ENCODE measurements around the gene PDE6A.

The PDE6A gene

DNA sequence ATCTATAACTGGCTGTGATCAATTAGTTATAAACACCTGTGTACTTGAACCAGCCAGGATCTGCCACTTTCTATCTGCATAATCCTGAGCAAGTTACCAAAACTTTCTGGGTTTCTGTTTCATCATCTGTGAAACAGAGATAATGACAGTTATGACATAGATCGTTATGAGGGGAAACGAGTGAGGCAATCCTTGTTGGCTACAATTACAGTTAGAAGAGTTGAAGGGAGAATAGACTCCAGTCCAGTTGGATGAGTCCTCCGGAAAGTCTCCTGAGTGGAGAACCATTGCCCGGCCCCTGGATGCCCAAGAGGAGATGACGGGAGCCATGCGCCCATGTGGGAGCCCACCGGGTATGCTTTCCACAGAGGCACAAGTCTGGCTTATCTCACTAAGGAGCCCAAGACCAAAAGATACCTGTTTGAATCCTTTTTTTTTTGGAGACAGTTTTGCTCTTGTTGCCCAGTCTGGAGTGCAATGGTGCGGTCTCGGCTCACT is 4.5 kb downstream of the PDE6A start:
- Mint-ChIP-seq H3K36me3 (ENCODE audit: low read depth) (no peaks in the 10 kb centered on the region), H3K9me3 (no peaks in the 10 kb centered on the region), H3K27me3 (ENCODE audit: low read depth) (peaks cover 7% of the 10 kb centered on the region), H3K4me1 (peaks cover 13% of the 10 kb centered on the region), H3K4me3 (no peak overlapping the region), H3K27ac (no peak overlapping the region)
- TF ChIP-seq, protein P1, sequence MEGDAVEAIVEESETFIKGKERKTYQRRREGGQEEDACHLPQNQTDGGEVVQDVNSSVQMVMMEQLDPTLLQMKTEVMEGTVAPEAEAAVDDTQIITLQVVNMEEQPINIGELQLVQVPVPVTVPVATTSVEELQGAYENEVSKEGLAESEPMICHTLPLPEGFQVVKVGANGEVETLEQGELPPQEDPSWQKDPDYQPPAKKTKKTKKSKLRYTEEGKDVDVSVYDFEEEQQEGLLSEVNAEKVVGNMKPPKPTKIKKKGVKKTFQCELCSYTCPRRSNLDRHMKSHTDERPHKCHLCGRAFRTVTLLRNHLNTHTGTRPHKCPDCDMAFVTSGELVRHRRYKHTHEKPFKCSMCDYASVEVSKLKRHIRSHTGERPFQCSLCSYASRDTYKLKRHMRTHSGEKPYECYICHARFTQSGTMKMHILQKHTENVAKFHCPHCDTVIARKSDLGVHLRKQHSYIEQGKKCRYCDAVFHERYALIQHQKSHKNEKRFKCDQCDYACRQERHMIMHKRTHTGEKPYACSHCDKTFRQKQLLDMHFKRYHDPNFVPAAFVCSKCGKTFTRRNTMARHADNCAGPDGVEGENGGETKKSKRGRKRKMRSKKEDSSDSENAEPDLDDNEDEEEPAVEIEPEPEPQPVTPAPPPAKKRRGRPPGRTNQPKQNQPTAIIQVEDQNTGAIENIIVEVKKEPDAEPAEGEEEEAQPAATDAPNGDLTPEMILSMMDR (IDR thresholded peaks at IDR 0.05; ENCODE audit: unreplicated experiment in 3 of 3): no peak

DNA sequence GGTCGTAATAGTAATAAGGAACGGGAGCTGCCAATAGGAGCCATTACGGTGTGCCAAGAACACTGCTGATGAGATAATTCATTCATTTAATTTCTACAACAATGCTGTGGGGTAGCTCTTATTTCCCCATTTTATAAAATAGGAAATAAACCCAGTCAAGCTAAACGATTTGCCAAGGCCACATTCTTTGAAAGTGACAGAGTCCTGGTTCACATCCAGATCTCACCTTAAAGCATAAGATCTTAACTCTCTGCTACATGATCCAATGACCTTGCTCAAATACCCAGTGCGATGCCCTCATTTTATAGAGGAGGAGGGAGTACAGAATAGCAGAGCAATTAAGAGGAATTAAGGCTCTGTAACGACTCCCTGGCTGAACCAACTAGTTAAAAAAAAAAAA is 5.0 kb downstream of the PDE6A start:
- TF ChIP-seq, protein P1 (IDR thresholded peaks at IDR 0.05; ENCODE audit: unreplicated experiment in 3 of 3): no peak
- Mint-ChIP-seq H3K36me3 (ENCODE audit: low read depth) (no peaks in the 10 kb centered on the region), H3K27ac (no peak overlapping the region), H3K4me3 (no peak overlapping the region), H3K9me3 (no peaks in the 10 kb centered on the region), H3K4me1 (peaks cover 13% of the 10 kb centered on the region), H3K27me3 (ENCODE audit: low read depth) (peaks cover 12% of the 10 kb centered on the region)

DNA sequence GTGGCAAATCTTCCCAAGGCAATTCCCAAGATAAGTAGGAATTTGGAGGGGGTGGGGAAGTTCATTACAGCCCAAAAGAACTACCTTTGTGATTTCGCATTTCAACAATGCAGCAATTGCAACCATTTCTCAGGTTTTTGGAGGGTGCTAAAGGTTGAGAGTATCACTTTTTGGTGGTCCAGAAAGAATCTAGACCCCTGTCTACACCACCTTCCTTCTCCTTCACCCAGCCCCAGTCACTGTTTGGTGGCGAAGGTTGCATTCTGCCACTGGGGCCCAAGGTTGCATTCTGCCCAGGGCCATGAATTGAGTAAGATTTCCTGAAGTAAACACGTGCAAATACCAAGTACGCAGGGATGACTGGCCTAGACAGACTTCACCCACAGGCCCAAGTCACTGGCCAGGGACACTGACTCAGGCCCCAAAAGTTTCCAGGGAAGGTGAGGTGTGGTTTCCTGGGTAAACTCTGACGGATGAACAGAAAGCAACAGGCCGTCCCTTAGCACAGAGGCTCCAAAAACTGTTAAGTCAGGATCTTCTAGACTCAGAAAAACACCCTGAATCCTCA is 5.7 kb downstream of the PDE6A start:
- no peaks in the 10 kb centered on the region for H3K36me3 Mint-ChIP-seq (ENCODE audit: low read depth)
- H3K4me1 Mint-ChIP-seq: peaks cover 13% of the 10 kb centered on the region
- no peak overlapping the region for H3K27ac Mint-ChIP-seq
- H3K9me3 Mint-ChIP-seq: no peaks in the 10 kb centered on the region
- H3K4me3 Mint-ChIP-seq: no peak overlapping the region
- peaks cover 13% of the 10 kb centered on the region for H3K27me3 Mint-ChIP-seq (ENCODE audit: low read depth)
- TF ChIP-seq, protein P1 (IDR thresholded peaks at IDR 0.05; ENCODE audit: unreplicated experiment in 3 of 3): no peak

DNA sequence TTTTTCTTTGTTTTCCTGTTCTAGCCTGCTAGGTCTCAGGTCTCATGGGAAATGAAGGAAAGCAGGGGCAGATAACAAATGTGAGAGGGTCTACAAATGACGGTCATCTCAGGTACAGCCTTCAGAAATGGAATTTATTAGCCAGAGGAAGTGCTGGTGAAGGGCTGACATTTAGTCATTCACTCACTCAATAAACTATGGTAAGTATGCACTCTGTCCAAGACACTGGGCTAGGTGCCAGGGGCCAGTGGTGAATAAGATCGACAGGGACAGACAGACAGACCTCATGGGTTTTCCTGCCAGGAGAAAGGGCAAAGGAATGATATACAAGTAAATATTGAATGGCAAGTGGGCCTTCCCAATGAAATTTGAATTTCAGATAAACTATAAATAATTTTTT is 6.3 kb downstream of the PDE6A start:
- TF ChIP-seq, protein P1 (IDR thresholded peaks at IDR 0.05; ENCODE audit: unreplicated experiment in 3 of 3): no peak
- Mint-ChIP-seq H3K36me3 (ENCODE audit: low read depth) (no peaks in the 10 kb centered on the region), H3K27me3 (ENCODE audit: low read depth) (peaks cover 13% of the 10 kb centered on the region), H3K4me3 (no peak overlapping the region), H3K9me3 (no peaks in the 10 kb centered on the region), H3K4me1 (peaks cover 13% of the 10 kb centered on the region), H3K27ac (no peak overlapping the region)

GRCh38 chr5:149937610-149938009 is 7.0 kb downstream of the PDE6A start:
- H3K27me3 Mint-ChIP-seq (ENCODE audit: low read depth): peaks cover 13% of the 10 kb centered on the region
- H3K36me3 Mint-ChIP-seq (ENCODE audit: low read depth): no peaks in the 10 kb centered on the region
- no peak overlapping the region for H3K4me3 Mint-ChIP-seq
- H3K27ac Mint-ChIP-seq: no peak overlapping the region
- H3K9me3 Mint-ChIP-seq: no peaks in the 10 kb centered on the region
- H3K4me1 Mint-ChIP-seq: peaks cover 10% of the 10 kb centered on the region
- TF ChIP-seq, protein P1 (IDR thresholded peaks at IDR 0.05; ENCODE audit: unreplicated experiment in 3 of 3): no peak

DNA sequence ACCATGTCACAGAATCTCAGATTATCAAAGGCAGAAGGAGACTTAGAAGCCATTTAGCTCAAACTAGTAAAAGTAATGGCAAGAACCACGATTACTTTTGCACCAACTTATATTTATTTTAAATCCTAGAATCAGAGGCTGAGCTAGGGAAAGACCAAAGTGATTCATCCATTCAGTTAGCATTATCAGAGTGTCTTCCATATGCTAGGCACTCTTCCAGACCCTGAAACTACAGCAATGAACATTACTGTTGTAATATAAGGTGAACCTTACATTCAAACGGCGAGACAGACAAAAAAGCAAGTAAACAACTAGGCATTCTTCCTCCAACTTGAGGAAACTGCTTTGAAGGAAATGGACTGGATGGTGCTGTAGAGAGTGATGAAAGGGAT is 7.9 kb downstream of the PDE6A start:
- peak overlapping the region in 1 of 3 experiments; percentile 8 for H3K27ac Mint-ChIP-seq
- H3K27me3 Mint-ChIP-seq (ENCODE audit: low read depth): peaks cover 19% of the 10 kb centered on the region
- no peaks in the 10 kb centered on the region for H3K36me3 Mint-ChIP-seq (ENCODE audit: low read depth)
- TF ChIP-seq, protein P1 (IDR thresholded peaks at IDR 0.05; ENCODE audit: unreplicated experiment in 3 of 3): no peak
- no peaks in the 10 kb centered on the region for H3K9me3 Mint-ChIP-seq
- H3K4me3 Mint-ChIP-seq: no peak overlapping the region
- peaks cover 6% of the 10 kb centered on the region for H3K4me1 Mint-ChIP-seq

All from nephron (organoid).